ENCODE results near the gene BCAS3. TPM values are rescaled to one million over a fixed set of nuclear protein-coding genes. Genes with fewer than 3 reads are reported as not detected.

Gene BCAS3
- total RNA-seq, 1 donor from 2014 or later, result 75.9 TPM

GRCh38 chr17:60680754-60681153 lies 3.1 kb downstream of the BCAS3 start:
- peaks cover 0 to 10% of the 10 kb centered on the region in 2 donors for H3K4me1 ChIP-seq
- DNase-seq (ENCODE audit: low spot score in 2 of 2), result no peak
- H3K36me3 ChIP-seq, result peaks cover 11 to 12% of the 10 kb centered on the region in 2 donors
- TF ChIP-seq CTCF (IDR thresholded peaks at IDR 0.05), result no peak
- no peak overlapping the region for H3K4me3 ChIP-seq
- no peaks in the 10 kb centered on the region for H3K27me3 ChIP-seq
- no peak overlapping the region for H3K27ac ChIP-seq
- H3K9me3 ChIP-seq, result no peaks in the 10 kb centered on the region
- intact Hi-C loops (cut with DNase I), result no loop called here

GRCh38 chr17:60685437-60685836 lies 7.8 kb downstream of the BCAS3 start:
- TF ChIP-seq CTCF (IDR thresholded peaks at IDR 0.05), result no peak
- Histone ChIP-seq H3K27me3 (no peaks in the 10 kb centered on the region), H3K9me3 (no peaks in the 10 kb centered on the region), H3K36me3 (peaks cover 28 to 46% of the 10 kb centered on the region in 2 donors), H3K4me1 (no peaks in the 10 kb centered on the region), H3K4me3 (no peak overlapping the region), H3K27ac (no peak overlapping the region)
- no peak for DNase-seq (ENCODE audit: low spot score in 2 of 2)
- intact Hi-C loops (cut with DNase I), result no loop called here

GRCh38 chr17:60695960-60696359 lies 18.3 kb downstream of the BCAS3 start:
- intact Hi-C loops (cut with DNase I), result no loop called here
- peaks cover 4 to 48% of the 10 kb centered on the region in 2 donors for H3K36me3 ChIP-seq
- no peak overlapping the region for H3K27ac ChIP-seq
- no peak overlapping the region for H3K4me3 ChIP-seq
- H3K27me3 ChIP-seq, result no peaks in the 10 kb centered on the region
- H3K9me3 ChIP-seq, result no peaks in the 10 kb centered on the region
- no peaks in the 10 kb centered on the region for H3K4me1 ChIP-seq
- TF ChIP-seq CTCF (IDR thresholded peaks at IDR 0.05), result no peak
- DNase-seq (ENCODE audit: low spot score in 2 of 2), result no peak

GRCh38 chr17:60699090-60699489 lies 21.4 kb downstream of the BCAS3 start:
- H3K4me1 ChIP-seq, result no peaks in the 10 kb centered on the region
- no peak for TF ChIP-seq CTCF (IDR thresholded peaks at IDR 0.05)
- H3K36me3 ChIP-seq, result peaks cover 4 to 33% of the 10 kb centered on the region in 2 donors
- no peaks in the 10 kb centered on the region for H3K9me3 ChIP-seq
- H3K27me3 ChIP-seq, result no peaks in the 10 kb centered on the region
- DNase-seq (ENCODE audit: low spot score in 2 of 2), result no peak
- no peak overlapping the region for H3K27ac ChIP-seq
- intact Hi-C loops (cut with DNase I), result no loop called here
- no peak overlapping the region for H3K4me3 ChIP-seq

GRCh38 chr17:60704170-60704569 lies 26.5 kb downstream of the BCAS3 start:
- peaks cover 8 to 19% of the 10 kb centered on the region in 2 donors for H3K36me3 ChIP-seq
- no peaks in the 10 kb centered on the region for H3K9me3 ChIP-seq
- H3K27ac ChIP-seq, result no peak overlapping the region
- H3K4me3 ChIP-seq, result no peak overlapping the region
- H3K27me3 ChIP-seq, result no peaks in the 10 kb centered on the region
- H3K4me1 ChIP-seq, result no peaks in the 10 kb centered on the region
- intact Hi-C loops (cut with DNase I), result no loop called here
- no peak for DNase-seq (ENCODE audit: low spot score in 2 of 2)
- no peak for TF ChIP-seq CTCF (IDR thresholded peaks at IDR 0.05)

- no peak for DNase-seq (ENCODE audit: low spot score in 2 of 2)
- Histone ChIP-seq H3K4me1 (no peaks in the 10 kb centered on the region), H3K27me3 (no peaks in the 10 kb centered on the region), H3K36me3 (peaks cover 7 to 21% of the 10 kb centered on the region in 2 donors), H3K27ac (no peak overlapping the region), H3K9me3 (no peaks in the 10 kb centered on the region), H3K4me3 (no peak overlapping the region)
- TF ChIP-seq CTCF (IDR thresholded peaks at IDR 0.05), result no peak
- intact Hi-C loops (cut with DNase I), result no loop called here
These were observed 35.0 kb downstream of the BCAS3 start for GRCh38 chr17:60712675-60713074.
